ENCODE measurements around the gene IBTK. TPM values are rescaled to one million over a fixed set of nuclear protein-coding genes. Genes with fewer than 3 reads are reported as not detected.

IBTK gene
- total and polyA plus RNA-seq, 10 donors: 14.6 to 36.6 (median 28.9) TPM

DNA sequence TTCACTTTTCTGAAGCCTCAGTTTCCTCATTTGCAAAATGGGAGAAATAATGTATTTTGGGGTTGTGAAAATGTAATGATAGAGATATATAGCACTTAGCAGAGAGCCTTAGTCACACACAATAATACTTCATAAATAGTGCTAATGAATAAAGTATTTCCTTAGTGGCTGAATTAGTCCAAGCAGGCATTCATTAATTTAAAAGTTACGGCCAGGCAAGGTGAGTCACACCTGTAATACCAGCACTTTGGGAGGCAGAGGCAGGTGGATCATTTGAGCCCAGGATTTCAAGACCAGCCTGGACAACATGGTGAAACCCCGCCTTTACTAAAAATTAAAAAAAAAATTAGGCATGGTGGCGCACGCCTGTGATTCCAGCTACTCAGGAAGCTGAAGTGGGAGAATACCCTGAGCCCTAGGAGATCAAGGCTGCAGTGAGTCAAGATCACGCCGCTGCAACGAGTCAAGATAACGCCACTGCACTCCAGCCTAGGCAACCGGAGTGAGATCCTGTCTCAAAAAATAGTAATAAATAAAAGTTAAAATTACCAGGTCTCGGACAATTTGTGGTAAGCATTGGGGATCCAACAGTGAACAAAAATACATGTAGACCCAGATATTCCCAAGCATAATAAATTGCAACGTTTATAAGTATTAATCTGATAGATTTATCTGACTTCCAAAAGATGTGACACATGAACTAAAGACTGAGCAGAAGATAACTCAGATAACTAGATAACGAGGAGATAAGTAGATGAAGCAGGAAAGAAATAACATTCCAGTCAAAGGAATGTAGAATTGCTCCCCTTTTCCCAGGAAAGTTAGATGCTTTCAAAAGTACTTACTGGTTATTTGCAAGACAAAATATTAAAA, 2.1 kb upstream of the IBTK start:
- H3K4me1 ChIP-seq: peaks cover 10 to 38% (median 33%) of the 10 kb centered on the region in 6 donors
- H3K36me3 ChIP-seq: no peaks in the 10 kb centered on the region
- intact Hi-C loops (cut with DNase I; ENCODE audit: low total_unique reads): no loop called here
- TF ChIP-seq POLR2AphosphoS5 (IDR thresholded peaks at IDR 0.05) (no peak), POLR2A (IDR thresholded peaks at IDR 0.05) (no peak)
- TF ChIP-seq, protein P1, sequence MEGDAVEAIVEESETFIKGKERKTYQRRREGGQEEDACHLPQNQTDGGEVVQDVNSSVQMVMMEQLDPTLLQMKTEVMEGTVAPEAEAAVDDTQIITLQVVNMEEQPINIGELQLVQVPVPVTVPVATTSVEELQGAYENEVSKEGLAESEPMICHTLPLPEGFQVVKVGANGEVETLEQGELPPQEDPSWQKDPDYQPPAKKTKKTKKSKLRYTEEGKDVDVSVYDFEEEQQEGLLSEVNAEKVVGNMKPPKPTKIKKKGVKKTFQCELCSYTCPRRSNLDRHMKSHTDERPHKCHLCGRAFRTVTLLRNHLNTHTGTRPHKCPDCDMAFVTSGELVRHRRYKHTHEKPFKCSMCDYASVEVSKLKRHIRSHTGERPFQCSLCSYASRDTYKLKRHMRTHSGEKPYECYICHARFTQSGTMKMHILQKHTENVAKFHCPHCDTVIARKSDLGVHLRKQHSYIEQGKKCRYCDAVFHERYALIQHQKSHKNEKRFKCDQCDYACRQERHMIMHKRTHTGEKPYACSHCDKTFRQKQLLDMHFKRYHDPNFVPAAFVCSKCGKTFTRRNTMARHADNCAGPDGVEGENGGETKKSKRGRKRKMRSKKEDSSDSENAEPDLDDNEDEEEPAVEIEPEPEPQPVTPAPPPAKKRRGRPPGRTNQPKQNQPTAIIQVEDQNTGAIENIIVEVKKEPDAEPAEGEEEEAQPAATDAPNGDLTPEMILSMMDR (IDR thresholded peaks at IDR 0.05 in 8 of 11, conservative IDR thresholded peaks at IDR 0.05 in 3 of 11): no peak
- H3K27me3 ChIP-seq (replicated peaks in 1 of 7): no peaks in the 10 kb centered on the region
- 86 to 94% (median 89%) methylated on average over 12 of the region's 12 CpGs for WGBS, 5 donors
- no peak for DNase-seq
- no peak overlapping the region for H3K4me3 ChIP-seq
- no peak overlapping the region for H3K27ac ChIP-seq
- no peaks in the 10 kb centered on the region for H3K9me3 ChIP-seq

DNA sequence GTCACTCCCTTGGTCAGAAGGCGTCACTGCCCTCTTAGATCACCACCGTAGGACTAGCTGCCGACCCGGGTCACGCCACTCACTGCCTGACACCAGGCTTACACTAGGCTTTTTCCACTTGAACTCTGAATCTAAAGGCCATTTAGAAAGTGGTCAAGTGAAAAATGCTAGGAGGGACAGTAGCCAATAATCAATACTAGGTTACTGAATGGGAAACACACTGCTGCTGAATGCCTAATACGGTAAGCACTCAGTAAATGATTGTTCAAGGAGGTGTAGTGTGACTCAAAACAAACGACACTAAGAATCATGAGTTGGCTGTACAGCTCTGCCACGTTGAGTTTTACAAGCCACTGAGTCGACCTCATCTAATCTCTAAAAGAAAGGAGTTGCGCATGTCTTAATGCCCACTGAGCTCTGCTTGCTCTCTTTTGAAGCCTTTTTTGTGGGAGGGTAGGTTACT, 760 bp upstream of the IBTK start:
- Histone ChIP-seq H3K36me3 (no peaks in the 10 kb centered on the region), H3K4me3 (peak overlapping the region; percentile 66 to 92 (median 86)), H3K27ac (peak overlapping the region; percentile 81 to 95 (median 92)), H3K9me3 (no peaks in the 10 kb centered on the region), H3K27me3 (replicated peaks in 1 of 7) (no peaks in the 10 kb centered on the region), H3K4me1 (peaks cover 10 to 51% (median 42%) of the 10 kb centered on the region in 6 donors)
- WGBS, 5 donors: 42 to 59% (median 49%) methylated on average over 10 of the region's 10 CpGs
- TF ChIP-seq POLR2A (IDR thresholded peaks at IDR 0.05): no peak
- no peak for TF ChIP-seq POLR2AphosphoS5 (IDR thresholded peaks at IDR 0.05)
- TF ChIP-seq, protein P1 (IDR thresholded peaks at IDR 0.05 in 8 of 11, conservative IDR thresholded peaks at IDR 0.05 in 3 of 11): no peak
- DNase-seq: peak; percentile 78
- intact Hi-C loops (cut with DNase I; ENCODE audit: low total_unique reads): no loop called here

DNA sequence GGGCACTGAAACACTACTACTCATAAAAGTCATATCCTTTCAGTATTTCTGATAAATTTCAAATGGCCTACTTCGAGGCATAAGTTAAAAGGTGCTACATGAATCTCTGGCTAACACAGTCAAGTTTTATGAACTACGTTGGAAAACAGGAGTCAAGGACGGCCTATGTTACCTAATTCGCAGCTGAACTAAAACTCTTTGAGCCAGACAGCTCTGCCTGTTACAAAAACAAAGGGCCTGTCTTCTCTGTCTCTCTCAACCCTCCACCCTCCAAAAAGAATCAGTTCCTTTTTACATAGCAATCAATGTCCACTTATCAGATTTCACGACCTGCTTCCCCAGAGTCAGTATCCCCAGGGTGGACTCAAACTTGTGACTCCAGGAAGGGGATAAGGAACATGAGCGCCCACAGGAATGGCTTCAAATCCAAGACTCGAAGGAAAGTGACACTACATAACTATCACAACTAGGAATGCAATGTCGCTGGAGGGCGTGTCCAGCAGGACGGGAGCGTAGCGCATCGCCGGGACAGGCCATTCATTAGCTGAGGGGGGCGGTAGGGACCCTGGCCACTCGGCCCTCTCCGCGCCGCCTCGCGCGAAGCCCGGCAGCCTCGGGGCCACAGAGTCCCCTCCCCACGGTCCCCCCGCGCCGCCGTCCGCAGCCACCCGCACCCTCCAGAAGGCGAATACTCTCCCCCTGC, 591 bp downstream of the IBTK start:
- no peak for DNase-seq
- TF ChIP-seq POLR2AphosphoS5 (IDR thresholded peaks at IDR 0.05) (no peak), POLR2A (IDR thresholded peaks at IDR 0.05) (no peak)
- TF ChIP-seq, protein P1 (IDR thresholded peaks at IDR 0.05 in 8 of 11, conservative IDR thresholded peaks at IDR 0.05 in 3 of 11): no peak
- H3K27me3 ChIP-seq (replicated peaks in 1 of 7): no peaks in the 10 kb centered on the region
- peak overlapping the region; percentile 81 to 95 (median 92) for H3K27ac ChIP-seq
- intact Hi-C loops (cut with DNase I; ENCODE audit: low total_unique reads): no loop called here
- no peaks in the 10 kb centered on the region for H3K36me3 ChIP-seq
- 2 to 5% (median 4%) methylated on average over 24 to 32 of the region's 32 CpGs for WGBS, 5 donors
- H3K4me1 ChIP-seq: peaks cover 10 to 53% (median 42%) of the 10 kb centered on the region in 6 donors
- no peaks in the 10 kb centered on the region for H3K9me3 ChIP-seq
- H3K4me3 ChIP-seq: peak overlapping the region; percentile 66 to 92 (median 86)
